ENCODE data around the gene SNAI1. TPM values are rescaled to one million over a fixed set of nuclear protein-coding genes. Genes with fewer than 3 reads are reported as not detected.
"Not testable (repeated sequence)": the region's sequence is repeated elsewhere in the genome, so short reads cannot be mapped to it uniquely, and the experiment has no call there.

The SNAI1 gene
- total RNA-seq, 4 donors from 2014 or later = 0.56 to 4.1 (median 1.4) TPM

DNA sequence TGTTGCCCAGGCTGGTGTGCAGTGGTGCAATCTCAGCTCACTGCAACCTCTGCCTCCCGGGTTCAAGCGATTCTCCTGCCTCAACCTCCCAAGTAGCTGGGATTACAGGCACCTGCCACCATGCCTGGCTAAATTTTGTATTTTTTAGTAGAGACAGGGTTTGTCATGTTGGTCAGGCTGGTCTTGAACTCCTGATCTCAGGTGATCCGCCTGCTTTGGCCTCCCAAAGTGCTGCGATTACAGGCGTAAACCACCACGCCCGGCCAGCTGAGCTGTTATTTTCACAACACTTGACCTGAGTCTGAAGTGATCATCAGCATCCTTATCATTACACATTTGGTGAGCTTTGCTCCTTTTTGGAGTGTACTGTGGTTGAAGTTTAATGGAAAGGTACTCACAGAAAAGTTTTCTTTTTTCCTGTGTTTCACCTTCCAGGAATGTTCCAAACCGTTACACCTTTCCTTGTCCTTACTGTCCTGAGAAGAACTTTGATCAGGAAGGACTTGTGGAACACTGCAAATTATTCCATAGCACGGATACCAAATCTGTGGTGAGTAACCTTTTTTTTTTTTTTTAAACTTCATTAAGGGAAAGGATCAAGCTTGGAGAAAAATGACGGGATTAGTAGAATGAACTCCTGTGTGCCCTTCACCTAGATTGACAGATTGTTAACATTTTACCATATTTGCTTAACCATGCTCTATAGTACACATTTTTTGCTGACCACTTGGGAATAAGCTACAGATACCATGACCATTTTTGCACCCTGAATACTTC, 36.9 kb upstream of the SNAI1 start:
- Histone ChIP-seq H3K4me1 (no peaks in the 10 kb centered on the region), H3K27ac (no peak overlapping the region), H3K27me3 (no peaks in the 10 kb centered on the region), H3K4me3 (no peak overlapping the region), H3K36me3 (peaks cover 86% of the 10 kb centered on the region), H3K9me3 (no peaks in the 10 kb centered on the region)
- TF ChIP-seq CTCF (IDR thresholded peaks at IDR 0.05) = no peak
- TF ChIP-seq POLR2AphosphoS5 (IDR thresholded peaks at IDR 0.05) = no peak
- TF ChIP-seq POLR2A (IDR thresholded peaks at IDR 0.05) = no peak
- no peak for TF ChIP-seq EP300 (IDR thresholded peaks at IDR 0.05)
- WGBS = 95% methylated on average over 9 of the region's 10 CpGs
- DNase-seq (ENCODE audit: low spot score in 2 of 2) = no peak

DNA sequence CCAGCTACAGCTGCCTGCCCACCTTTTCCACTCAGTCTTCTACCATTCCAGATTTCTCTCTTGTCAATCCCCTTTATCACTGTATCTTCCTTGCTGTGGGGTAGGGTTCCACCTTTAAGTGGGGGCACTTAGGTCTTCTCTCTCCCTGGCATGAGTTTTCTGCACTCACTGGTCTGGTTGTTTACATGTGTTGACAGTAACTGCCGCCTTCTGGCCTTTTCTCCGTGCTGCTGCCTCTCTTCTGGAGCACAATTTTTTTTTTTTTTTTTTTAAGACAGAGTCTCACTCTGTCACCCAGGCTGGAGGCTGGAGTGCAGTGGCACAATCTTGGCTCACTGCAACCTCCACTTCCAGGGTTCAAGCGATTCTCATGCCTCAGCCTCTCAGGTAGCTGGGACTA, 34.6 kb upstream of the SNAI1 start:
- Histone ChIP-seq H3K36me3 (peaks cover 89% of the 10 kb centered on the region), H3K4me3 (no peak overlapping the region), H3K27ac (no peak overlapping the region), H3K9me3 (no peaks in the 10 kb centered on the region), H3K27me3 (no peaks in the 10 kb centered on the region), H3K4me1 (no peaks in the 10 kb centered on the region)
- DNase-seq (ENCODE audit: low spot score in 2 of 2) = no peak
- TF ChIP-seq EP300 (IDR thresholded peaks at IDR 0.05) = no peak
- WGBS = 75% methylated on average over 3 of the region's 3 CpGs

DNA sequence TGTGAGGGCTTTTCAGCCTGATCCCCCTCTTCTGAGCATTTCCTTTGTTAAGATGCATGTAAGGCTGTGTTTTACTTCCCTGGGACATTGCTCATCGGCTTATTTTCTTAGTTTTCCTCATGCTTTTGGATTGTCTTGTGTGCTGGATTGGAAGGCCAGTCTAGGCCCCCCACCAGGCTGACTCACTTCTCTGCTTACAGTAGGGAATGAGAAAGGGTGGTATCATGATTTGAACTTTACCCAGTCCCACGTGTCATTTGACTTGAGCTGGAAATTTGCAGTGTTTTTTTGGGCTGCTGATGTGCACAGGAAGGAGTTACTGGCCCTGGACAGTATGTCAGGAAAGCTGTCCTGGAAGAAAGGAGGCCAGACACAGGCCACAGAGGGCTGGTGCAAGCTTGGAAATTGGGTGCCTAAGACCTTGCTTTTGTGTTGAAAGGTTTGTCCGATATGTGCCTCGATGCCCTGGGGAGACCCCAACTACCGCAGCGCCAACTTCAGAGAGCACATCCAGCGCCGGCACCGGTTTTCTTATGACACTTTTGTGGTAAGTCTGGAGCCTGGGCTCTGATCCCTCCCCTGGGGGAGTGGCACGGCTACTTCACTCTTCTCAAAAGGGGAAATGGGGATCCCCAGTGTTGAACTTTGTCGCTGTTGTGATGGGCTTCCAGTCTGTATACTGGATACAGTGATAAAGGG, 33.8 kb upstream of the SNAI1 start:
- H3K27me3 ChIP-seq = no peaks in the 10 kb centered on the region
- DNase-seq (ENCODE audit: low spot score in 2 of 2) = no peak
- no peak overlapping the region for H3K4me3 ChIP-seq
- WGBS = 89% methylated on average over 11 of the region's 11 CpGs
- no peaks in the 10 kb centered on the region for H3K4me1 ChIP-seq
- no peaks in the 10 kb centered on the region for H3K9me3 ChIP-seq
- no peak overlapping the region for H3K27ac ChIP-seq
- TF ChIP-seq POLR2AphosphoS5 (IDR thresholded peaks at IDR 0.05) = no peak
- no peak for TF ChIP-seq EP300 (IDR thresholded peaks at IDR 0.05)
- TF ChIP-seq POLR2A (IDR thresholded peaks at IDR 0.05) = no peak
- no peak for TF ChIP-seq CTCF (IDR thresholded peaks at IDR 0.05)
- H3K36me3 ChIP-seq = peaks cover 93% of the 10 kb centered on the region

GRCh38 chr20:49951151-49951550, 31.6 kb upstream of the SNAI1 start:
- Histone ChIP-seq H3K27ac (no peak overlapping the region), H3K4me3 (no peak overlapping the region), H3K4me1 (no peaks in the 10 kb centered on the region), H3K36me3 (peaks cover 95% of the 10 kb centered on the region), H3K9me3 (no peaks in the 10 kb centered on the region), H3K27me3 (no peaks in the 10 kb centered on the region)
- TF ChIP-seq CTCF (IDR thresholded peaks at IDR 0.05) = no peak
- no peak for DNase-seq (ENCODE audit: low spot score in 2 of 2)
- 73% methylated on average over 4 of the region's 4 CpGs for WGBS

GRCh38 chr20:49955167-49955566, 27.6 kb upstream of the SNAI1 start:
- H3K36me3 ChIP-seq = peaks cover 75% of the 10 kb centered on the region
- H3K4me3 ChIP-seq = no peak overlapping the region
- 88% methylated on average over 3 of the region's 3 CpGs for WGBS

DNA sequence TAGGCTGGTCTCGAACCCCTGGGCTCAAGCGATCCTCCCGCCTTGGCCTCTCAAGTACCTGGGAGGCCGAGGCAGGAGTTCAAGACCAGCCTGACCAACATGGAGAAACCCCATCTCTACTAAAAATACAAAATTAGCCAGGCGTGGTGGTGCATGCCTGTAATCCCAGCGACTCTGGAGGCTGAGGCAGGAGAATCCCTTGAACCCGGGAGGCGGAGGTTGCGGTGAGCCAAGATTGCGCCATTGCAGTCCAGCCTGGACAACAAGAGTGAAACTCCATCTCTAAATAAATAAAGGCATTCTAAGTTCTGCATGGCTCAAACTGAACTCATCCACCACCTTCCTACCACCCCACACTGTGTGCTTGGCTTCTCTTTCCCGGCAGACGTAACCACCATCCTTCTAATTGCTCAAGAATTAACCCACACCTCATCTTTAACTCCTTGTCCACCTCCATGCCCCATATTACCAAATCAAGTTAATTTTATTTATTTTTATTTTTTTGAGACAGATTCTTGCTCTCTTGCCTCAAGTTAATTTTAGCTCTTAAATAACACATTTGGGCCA, 26.9 kb upstream of the SNAI1 start:
- not testable (repeated sequence) for DNase-seq (ENCODE audit: low spot score in 2 of 2); H3K9me3 ChIP-seq; H3K4me1 ChIP-seq; H3K27ac ChIP-seq; H3K4me3 ChIP-seq; H3K27me3 ChIP-seq
- WGBS = 89% methylated on average over 12 of the region's 12 CpGs
- H3K36me3 ChIP-seq = peaks cover 68% of the 10 kb centered on the region

More at GRCh38 chr20:49955167-49955566, 27.6 kb upstream of the SNAI1 start:
- H3K9me3 ChIP-seq = no peaks in the 10 kb centered on the region
- no peaks in the 10 kb centered on the region for H3K27me3 ChIP-seq
- DNase-seq (ENCODE audit: low spot score in 2 of 2) = no peak
- H3K4me1 ChIP-seq = no peaks in the 10 kb centered on the region
- H3K27ac ChIP-seq = no peak overlapping the region
- TF ChIP-seq POLR2A (IDR thresholded peaks at IDR 0.05) (no peak), POLR2AphosphoS5 (IDR thresholded peaks at IDR 0.05) (no peak), EP300 (IDR thresholded peaks at IDR 0.05) (no peak), CTCF (IDR thresholded peaks at IDR 0.05) (no peak)

Data from suprapubic skin (tissue), 4 donors.